Esophagus mucosa (tissue), 1 donor: Measurements from ENCODE around the gene BAAT. TPM values are rescaled to one million over a fixed set of nuclear protein-coding genes. Genes with fewer than 3 reads are reported as not detected.

Source experiments
- ATAC-seq: fragments of 200-7000 bp; cut with Tn5 transposase; one replicate; pipeline ENCODE4 v1.9.1; 2020
- total RNA-seq: library from RNA; stranded (reverse); gene quantifications from one replicate; pipeline ENCODE4 v1.2.4, GENCODE V29; 2023
- donor health status: DM: yes; HTN: yes; CAD: no.

Gene BAAT
- total RNA-seq, 1 donor from 2014 or later: 0.08 TPM

- ATAC-seq: peak; percentile 100
Observed at GRCh38 chr9:101398068-101398929, 13.5 kb upstream of the BAAT start, which contains the start of the genes MRPL50 and ZNF189. Gene MRPL50 (minus strand): TSS chr9:101398618. CDS start chr9:101398592, 26 bp downstream. Gene ZNF189 (plus strand): TSS chr9:101398851. CDS start chr9:101399157, 306 bp downstream.

GRCh38 chr9:101397746-101398067 is 12.9 kb upstream of the BAAT start:
- ATAC-seq: no peak

- no peak for ATAC-seq
Observed at GRCh38 chr9:101394687-101395086, 9.9 kb upstream of the BAAT start.

- ATAC-seq: no peak
Observed at GRCh38 chr9:101393135-101393534, 8.3 kb upstream of the BAAT start.

- peak; percentile 37 for ATAC-seq
Observed at GRCh38 chr9:101388507-101388993, 3.7 kb upstream of the BAAT start.

- ATAC-seq: peak; percentile 55
Observed at GRCh38 chr9:101387871-101388506, 3.2 kb upstream of the BAAT start.

GRCh38 chr9:101383361-101383760 is 1.4 kb downstream of the BAAT start:
- no peak for ATAC-seq

- ATAC-seq: no peak
Observed at GRCh38 chr9:101381833-101382342, 2.9 kb downstream of the BAAT start.

GRCh38 chr9:101381118-101381517 is 3.7 kb downstream of the BAAT start:
- ATAC-seq: no peak

- ATAC-seq: no peak
Observed at GRCh38 chr9:101380295-101380694, 4.5 kb downstream of the BAAT start.

GRCh38 chr9:101376111-101376848 is 8.5 kb downstream of the BAAT start:
- no peak for ATAC-seq

GRCh38 chr9:101375546-101375945 is 9.3 kb downstream of the BAAT start:
- ATAC-seq: no peak

- no peak for ATAC-seq
Observed at GRCh38 chr9:101372327-101373118, 12.3 kb downstream of the BAAT start.

GRCh38 chr9:101371813-101372212 is 13.0 kb downstream of the BAAT start:
- no peak for ATAC-seq

- ATAC-seq: no peak
Observed at GRCh38 chr9:101369884-101370531, 14.8 kb downstream of the BAAT start.

GRCh38 chr9:101369286-101369685 is 15.5 kb downstream of the BAAT start:
- no peak for ATAC-seq

GRCh38 chr9:101367323-101367722 is 17.5 kb downstream of the BAAT start:
- no peak for ATAC-seq

- no peak for ATAC-seq
Observed at GRCh38 chr9:101366038-101366756, 18.6 kb downstream of the BAAT start.

- ATAC-seq: no peak
Observed at GRCh38 chr9:101365181-101365580, 19.6 kb downstream of the BAAT start.

- ATAC-seq: no peak
Observed at GRCh38 chr9:101362450-101362849, 22.4 kb downstream of the BAAT start.

- no peak for ATAC-seq
Observed at GRCh38 chr9:101360647-101361046, 24.2 kb downstream of the BAAT start.
